Measurements from ENCODE around the gene CDC42EP1. TPM values are rescaled to one million over a fixed set of nuclear protein-coding genes. Genes with fewer than 3 reads are reported as not detected.
"Not testable (repeated sequence)": the region's sequence is repeated elsewhere in the genome, so short reads cannot be mapped to it uniquely, and the experiment has no call there.

The CDC42EP1 gene
- total and polyA plus RNA-seq, 4 experiments from 2014 or later: not detected

DNA sequence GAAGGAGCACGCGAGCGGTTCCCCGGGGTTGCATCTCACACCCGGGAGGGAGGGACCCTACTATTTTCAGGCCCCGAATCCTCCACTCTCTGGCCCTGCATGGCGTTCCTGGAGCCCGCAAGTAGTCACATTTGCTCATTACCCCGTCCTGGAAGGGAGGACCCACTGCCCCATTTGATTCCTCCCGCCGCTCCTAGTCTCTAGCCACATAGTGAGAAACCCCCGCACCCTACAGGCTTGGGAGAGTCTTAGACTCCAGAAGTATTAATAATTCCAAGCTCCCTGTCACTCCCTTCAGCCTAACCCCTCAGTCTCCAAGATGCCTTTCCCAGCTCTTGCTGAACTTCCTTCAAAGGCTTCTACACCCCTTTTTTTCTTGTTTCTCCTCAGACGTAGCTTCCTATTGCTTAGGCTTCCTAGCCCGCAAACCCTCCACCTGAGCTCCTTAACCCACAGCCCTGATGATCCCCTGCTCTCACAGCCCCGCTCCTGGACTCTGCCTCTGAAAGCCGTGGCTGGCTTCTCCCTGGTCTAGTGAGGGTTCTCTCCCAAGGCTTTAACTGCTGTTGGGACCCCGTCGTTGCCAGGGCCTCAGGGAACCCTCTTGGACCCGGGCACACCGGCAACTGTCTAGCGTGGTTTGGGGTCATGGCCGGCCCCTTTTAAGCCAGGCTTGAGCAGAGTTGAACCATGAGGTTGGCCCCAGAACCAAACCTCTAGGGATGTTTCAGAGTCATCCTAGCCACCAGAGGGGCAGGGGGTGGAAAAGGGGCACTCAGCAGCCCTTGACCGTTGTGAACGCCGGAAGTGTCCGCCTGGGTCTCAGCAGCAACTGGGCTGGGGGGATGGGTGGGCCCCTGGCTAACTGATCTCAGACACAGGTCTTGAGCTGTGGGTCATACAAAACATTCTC, 49.2 kb downstream of the CDC42EP1 start:
- H3K4me3 Mint-ChIP-seq: peak overlapping the region; percentile 90 to 98 (median 94)
- H3K9me3 Mint-ChIP-seq: no peaks in the 10 kb centered on the region
- Histone ChIP-seq H3K9me3 (ENCODE audit: control insufficient read depth in 1 of 2, low read length in 2 of 2) (no peaks in the 10 kb centered on the region), H3K27ac (ENCODE audit: low read depth, low read length) (peak overlapping the region; percentile 88), H3K4me1 (ENCODE audit: insufficient read depth, low read length) (peaks cover 56% of the 10 kb centered on the region), H3K36me3 (ENCODE audit: insufficient read depth, low read length) (peaks cover 8% of the 10 kb centered on the region), H3K27me3 (ENCODE audit: insufficient read depth, low read length) (no peaks in the 10 kb centered on the region), H3K4me3 (ENCODE audit: low read length in 2 of 2) (peak overlapping the region; percentile 30 to 85)
- peaks cover 0 to 10% of the 10 kb centered on the region in 2 donors for H3K36me3 Mint-ChIP-seq
- H3K27ac Mint-ChIP-seq: peak overlapping the region; percentile 94 to 98 (median 96)
- no peaks in the 10 kb centered on the region for H3K27me3 Mint-ChIP-seq
- CTCF ChIA-PET (ENCODE audit: partially characterized antibody): interaction anchor here (0.7 to 10.1 kb wide), 8 partner anchors 9 to 72 kb away, joined by 3 to 136 read pairs (median 52); partner anchors contain the start of genes NOL12, PDXP and SH3BP1
- intact Hi-C loops (cut with micrococcal nuclease): loop anchor here (5.0 kb wide), 3 partner anchors 198 to 367 kb away; partner anchors contain the start of genes C22orf23, GCAT, POLR2F and RAC2
- POLR2A ChIA-PET (ENCODE audit: partially characterized antibody): interaction anchor here (0.6 to 6.4 kb wide), 16 partner anchors 9 to 379 kb away, joined by 3 to 94 read pairs (median 30); partner anchors contain the start of genes ANKRD54, LGALS1, MFNG and NOL12
- peaks cover 30 to 59% (median 45%) of the 10 kb centered on the region in 4 donors for H3K4me1 Mint-ChIP-seq
- DNase-seq: peak in 1 of 5 donors; percentile 22

DNA sequence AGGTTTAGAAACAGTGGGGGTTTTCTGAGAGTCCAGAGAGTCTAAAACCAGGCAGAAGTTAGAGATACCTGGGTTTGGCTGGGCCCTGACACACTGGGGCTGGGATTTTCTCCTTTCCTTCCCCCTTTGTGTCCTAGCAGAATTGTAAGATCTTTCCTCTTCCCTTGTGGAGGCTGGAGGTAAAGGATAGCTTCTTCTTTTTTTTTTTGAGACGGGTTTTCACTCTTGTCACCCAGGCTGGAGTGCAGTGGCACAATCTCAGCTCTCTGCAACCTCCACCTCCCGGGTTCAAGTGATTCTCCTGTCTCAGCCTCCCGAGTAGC, 49.8 kb downstream of the CDC42EP1 start:
- peak overlapping the region; percentile 88 for H3K27ac ChIP-seq (ENCODE audit: low read depth, low read length)
- peaks cover 0 to 14% of the 10 kb centered on the region in 2 donors for H3K36me3 Mint-ChIP-seq
- DNase-seq; H3K27me3 ChIP-seq (ENCODE audit: insufficient read depth, low read length); H3K9me3 Mint-ChIP-seq; H3K9me3 ChIP-seq (ENCODE audit: control insufficient read depth in 1 of 2, low read length in 2 of 2); H3K27me3 Mint-ChIP-seq; intact Hi-C loops (cut with micrococcal nuclease): not testable (repeated sequence)
- peaks cover 50% of the 10 kb centered on the region for H3K4me1 ChIP-seq (ENCODE audit: insufficient read depth, low read length)
- peaks cover 26 to 53% (median 40%) of the 10 kb centered on the region in 4 donors for H3K4me1 Mint-ChIP-seq
- peak overlapping the region in 1 of 2 donors; percentile 85 for H3K4me3 ChIP-seq (ENCODE audit: low read length in 2 of 2)
- H3K27ac Mint-ChIP-seq: peak overlapping the region; percentile 27 to 97 (median 94)
- CTCF ChIA-PET (ENCODE audit: partially characterized antibody): interaction anchor here (0.7 to 10.1 kb wide), 8 partner anchors 9 to 71 kb away, joined by 3 to 136 read pairs (median 52); partner anchors contain the start of genes NOL12, PDXP and SH3BP1
- H3K36me3 ChIP-seq (ENCODE audit: insufficient read depth, low read length): peaks cover 11% of the 10 kb centered on the region
- POLR2A ChIA-PET (ENCODE audit: partially characterized antibody): interaction anchor here (0.6 to 6.4 kb wide), 9 partner anchors 9 to 189 kb away, joined by 3 to 94 read pairs (median 43); partner anchors contain the start of genes LGALS1, NOL12, PDXP and SH3BP1
- H3K4me3 Mint-ChIP-seq: peak overlapping the region; percentile 90 to 98 (median 94)

DNA sequence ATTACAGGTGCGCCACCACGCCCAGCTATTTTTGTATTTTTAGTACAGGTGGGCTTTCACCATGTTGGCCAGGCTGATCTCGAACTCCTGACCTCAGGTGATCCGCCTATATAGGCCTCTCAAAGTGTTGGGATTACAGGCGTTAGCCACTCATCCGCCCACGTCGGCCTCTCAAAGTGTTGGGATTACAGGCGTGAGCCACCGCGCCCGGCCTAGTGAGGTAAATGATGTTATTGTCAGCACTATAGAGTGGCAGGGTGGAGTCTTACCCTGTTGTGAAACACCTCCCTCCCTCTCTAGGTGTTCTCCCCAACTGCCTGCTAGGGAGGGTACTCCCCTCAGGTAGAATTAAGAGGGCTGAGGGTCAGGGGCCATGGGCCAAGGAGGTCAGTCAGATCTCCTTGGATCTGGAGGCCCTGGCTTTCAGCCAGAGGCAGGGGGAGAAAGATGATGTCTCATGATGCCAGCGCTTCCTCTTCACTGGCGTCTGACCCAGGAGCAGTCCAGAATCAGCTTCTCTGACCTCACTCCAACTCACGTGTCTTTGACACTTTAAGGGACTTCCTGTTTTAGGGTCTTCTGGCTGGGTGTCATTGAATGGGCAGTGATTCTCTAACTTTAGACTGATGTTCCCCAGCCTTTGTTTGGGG, 50.3 kb downstream of the CDC42EP1 start:
- Histone ChIP-seq H3K27me3 (ENCODE audit: insufficient read depth, low read length) (no peaks in the 10 kb centered on the region), H3K27ac (ENCODE audit: low read depth, low read length) (peak overlapping the region; percentile 88), H3K4me3 (ENCODE audit: low read length in 2 of 2) (no peak overlapping the region), H3K4me1 (ENCODE audit: insufficient read depth, low read length) (peaks cover 45% of the 10 kb centered on the region), H3K9me3 (ENCODE audit: control insufficient read depth in 1 of 2, low read length in 2 of 2) (no peaks in the 10 kb centered on the region), H3K36me3 (ENCODE audit: insufficient read depth, low read length) (peaks cover 11% of the 10 kb centered on the region)
- intact Hi-C loops (cut with micrococcal nuclease): no loop called here
- peaks cover 22 to 48% (median 35%) of the 10 kb centered on the region in 4 donors for H3K4me1 Mint-ChIP-seq
- H3K9me3 Mint-ChIP-seq: no peaks in the 10 kb centered on the region
- no peaks in the 10 kb centered on the region for H3K27me3 Mint-ChIP-seq
- peak overlapping the region in 7 of 8 donors; percentile 25 to 97 (median 93) for H3K4me3 Mint-ChIP-seq
- H3K36me3 Mint-ChIP-seq: peaks cover 0 to 14% of the 10 kb centered on the region in 2 donors
- H3K27ac Mint-ChIP-seq: peak overlapping the region in 6 of 7 donors; percentile 36 to 97 (median 69)
- POLR2A ChIA-PET (ENCODE audit: partially characterized antibody): interaction anchor here (0.8 to 6.4 kb wide), 7 partner anchors 8 to 65 kb away, joined by 3 to 94 read pairs (median 23); partner anchors contain the start of genes LGALS1, PDXP and SH3BP1
- peak in 1 of 5 donors; percentile 25 for DNase-seq
- CTCF ChIA-PET (ENCODE audit: partially characterized antibody): interaction anchor here (0.7 to 10.1 kb wide), 8 partner anchors 8 to 71 kb away, joined by 3 to 136 read pairs (median 17); partner anchors contain the start of genes NOL12, PDXP and SH3BP1

DNA sequence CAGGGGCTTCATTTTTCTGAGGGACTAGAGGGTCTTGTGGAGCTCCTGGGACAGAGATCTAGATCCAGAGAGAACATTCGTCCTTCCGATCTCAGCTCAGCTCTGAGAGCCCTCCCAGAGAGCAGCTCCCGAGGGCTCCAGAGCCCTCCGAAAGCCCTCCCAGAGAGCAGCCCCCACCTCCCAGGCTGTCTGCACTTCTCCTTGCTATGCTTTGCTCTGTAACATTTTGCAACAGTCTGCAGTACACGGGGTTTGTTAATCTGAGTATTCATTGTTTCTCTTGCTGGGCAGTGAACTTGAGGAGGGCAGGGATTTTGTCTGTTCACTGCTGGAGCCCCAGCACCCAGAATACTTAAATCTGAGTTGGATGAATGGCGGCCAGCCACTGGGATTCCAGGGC, 50.9 kb downstream of the CDC42EP1 start:
- intact Hi-C loops (cut with micrococcal nuclease): no loop called here
- H3K36me3 ChIP-seq (ENCODE audit: insufficient read depth, low read length): peaks cover 11% of the 10 kb centered on the region
- no peaks in the 10 kb centered on the region for H3K9me3 ChIP-seq (ENCODE audit: control insufficient read depth in 1 of 2, low read length in 2 of 2)
- peak overlapping the region in 1 of 8 donors; percentile 97 for H3K4me3 Mint-ChIP-seq
- ChIA-PET POLR2A (ENCODE audit: partially characterized antibody) (interaction anchor here (0.8 to 6.4 kb wide), 3 partner anchors 9 to 48 kb away, joined by 3 to 94 read pairs (median 6); partner anchors contain the start of genes PDXP and SH3BP1), CTCF (ENCODE audit: partially characterized antibody) (interaction anchor here (0.9 to 10.1 kb wide), 6 partner anchors 12 to 70 kb away, joined by 3 to 136 read pairs (median 58); partner anchors contain the start of genes NOL12 and SH3BP1)
- DNase-seq: peak in 1 of 5 donors; percentile 3
- H3K4me1 Mint-ChIP-seq: peaks cover 18 to 42% (median 31%) of the 10 kb centered on the region in 4 donors
- no peaks in the 10 kb centered on the region for H3K9me3 Mint-ChIP-seq
- H3K27me3 ChIP-seq (ENCODE audit: insufficient read depth, low read length): no peaks in the 10 kb centered on the region
- peaks cover 0 to 18% of the 10 kb centered on the region in 2 donors for H3K36me3 Mint-ChIP-seq
- peak overlapping the region in 3 of 7 donors; percentile 59 to 60 (median 59) for H3K27ac Mint-ChIP-seq
- no peak overlapping the region for H3K27ac ChIP-seq (ENCODE audit: low read depth, low read length)
- H3K27me3 Mint-ChIP-seq: no peaks in the 10 kb centered on the region
- H3K4me1 ChIP-seq (ENCODE audit: insufficient read depth, low read length): peaks cover 39% of the 10 kb centered on the region
- H3K4me3 ChIP-seq (ENCODE audit: low read length in 2 of 2): no peak overlapping the region

DNA sequence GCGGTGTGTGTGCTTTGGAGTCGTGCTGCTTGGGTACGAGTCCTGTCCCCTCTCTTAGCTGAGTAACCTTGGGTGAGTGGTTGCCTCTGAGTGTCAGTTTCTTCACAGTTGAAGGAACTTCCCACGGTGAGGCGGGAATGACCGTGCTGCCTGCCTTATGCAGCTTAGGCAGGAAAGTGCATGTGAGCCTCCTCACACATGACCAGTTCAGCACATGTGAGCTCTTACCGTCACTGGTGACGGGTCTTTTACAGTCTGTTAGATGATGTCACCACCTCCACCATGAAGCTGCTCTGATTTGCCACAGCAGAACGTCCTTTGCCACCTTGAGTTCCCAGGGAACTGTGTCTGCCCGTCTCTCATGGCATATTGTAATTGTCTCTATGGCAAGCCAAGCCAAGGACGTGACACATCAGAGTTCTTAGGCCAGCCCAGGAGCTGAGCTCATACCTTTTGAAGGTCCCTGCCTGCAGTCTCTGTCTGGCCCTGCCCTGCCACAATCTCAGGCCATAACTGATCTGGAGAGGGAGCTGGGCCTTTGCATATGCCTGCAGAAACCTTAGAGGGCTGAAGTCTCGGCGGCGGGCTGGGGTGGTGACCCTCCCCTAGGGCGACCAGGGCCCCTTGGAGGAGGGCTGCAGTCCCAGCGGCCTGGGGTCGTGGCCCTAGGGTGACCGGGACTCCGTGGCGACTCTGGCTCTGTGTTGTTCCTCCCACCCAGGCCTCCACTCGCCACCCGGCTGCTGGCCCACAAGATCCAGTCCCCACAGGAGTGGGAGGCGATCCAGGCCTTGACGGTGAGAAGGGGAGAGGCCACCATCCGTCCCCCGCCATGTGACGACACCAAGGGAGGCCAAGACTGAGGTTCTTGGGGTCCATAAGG, 56.2 kb downstream of the CDC42EP1 start:
- POLR2A ChIA-PET (ENCODE audit: partially characterized antibody): interaction anchor here (0.7 to 4.4 kb wide), 5 partner anchors 7 to 51 kb away, joined by 3 to 23 read pairs (median 4); partner anchors contain the start of genes GGA1 and PDXP
- Mint-ChIP-seq H3K27ac (peak overlapping the region in 1 of 7 donors; percentile 31), H3K9me3 (no peaks in the 10 kb centered on the region), H3K27me3 (no peaks in the 10 kb centered on the region), H3K36me3 (peaks cover 0 to 40% of the 10 kb centered on the region in 2 donors), H3K4me1 (peaks cover 0 to 2% (median under 1%) of the 10 kb centered on the region in 4 donors), H3K4me3 (peak overlapping the region in 1 of 8 donors; percentile 31)
- intact Hi-C loops (cut with micrococcal nuclease): no loop called here
- no peak overlapping the region for H3K4me3 ChIP-seq (ENCODE audit: low read length in 2 of 2)
- no peaks in the 10 kb centered on the region for H3K9me3 ChIP-seq (ENCODE audit: control insufficient read depth in 1 of 2, low read length in 2 of 2)
- H3K4me1 ChIP-seq (ENCODE audit: insufficient read depth, low read length): peaks cover under 1% of the 10 kb centered on the region
- CTCF ChIA-PET (ENCODE audit: partially characterized antibody): interaction anchor here (0.5 to 22.8 kb wide), 3 partner anchors 23 to 75 kb away, joined by 3 to 493 read pairs (median 4); partner anchors contain the start of gene SH3BP1
- no peak overlapping the region for H3K27ac ChIP-seq (ENCODE audit: low read depth, low read length)
- peak in 1 of 5 donors; percentile 38 for DNase-seq
- peaks cover 34% of the 10 kb centered on the region for H3K36me3 ChIP-seq (ENCODE audit: insufficient read depth, low read length)
- H3K27me3 ChIP-seq (ENCODE audit: insufficient read depth, low read length): no peaks in the 10 kb centered on the region

DNA sequence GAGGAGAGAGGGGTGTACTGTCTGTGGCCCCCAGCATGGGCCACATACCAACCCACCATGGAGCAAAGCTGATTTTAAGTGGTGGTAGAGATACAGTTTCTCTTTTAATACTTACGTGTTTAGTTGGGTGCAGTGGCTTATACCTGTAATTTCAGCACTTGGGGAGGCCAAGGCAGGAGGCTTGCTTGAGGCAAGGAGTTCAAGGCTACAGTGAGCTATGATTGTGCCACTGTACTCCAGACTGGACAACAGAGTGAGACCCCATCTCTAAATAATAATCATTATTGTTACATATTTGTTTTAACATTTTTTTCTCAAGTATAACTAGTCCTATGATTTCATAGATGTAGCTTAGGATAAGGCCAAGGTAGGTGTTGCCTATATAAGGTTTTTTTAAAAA, 57.2 kb downstream of the CDC42EP1 start:
- peaks cover 0 to 2% (median 0%) of the 10 kb centered on the region in 4 donors for H3K4me1 Mint-ChIP-seq
- peak in 1 of 5 donors; percentile 3 for DNase-seq
- ChIA-PET POLR2A (ENCODE audit: partially characterized antibody) (interaction anchor here (1.2 to 4.4 kb wide), 4 partner anchors 8 to 50 kb away, joined by 4 to 23 read pairs (median 4); partner anchors contain the start of genes GGA1 and PDXP), CTCF (ENCODE audit: partially characterized antibody) (interaction anchor here (3.6 to 22.8 kb wide), 2 partner anchors 9 to 22 kb away, joined by 28 to 493 read pairs; partner anchors contain the start of genes GGA1 and SH3BP1)
- Histone ChIP-seq H3K4me1 (ENCODE audit: insufficient read depth, low read length) (no peaks in the 10 kb centered on the region), H3K27ac (ENCODE audit: low read depth, low read length) (no peak overlapping the region), H3K27me3 (ENCODE audit: insufficient read depth, low read length) (no peaks in the 10 kb centered on the region), H3K4me3 (ENCODE audit: low read length in 2 of 2) (no peak overlapping the region), H3K9me3 (ENCODE audit: control insufficient read depth in 1 of 2, low read length in 2 of 2) (no peaks in the 10 kb centered on the region), H3K36me3 (ENCODE audit: insufficient read depth, low read length) (peaks cover 34% of the 10 kb centered on the region)
- H3K36me3 Mint-ChIP-seq: peaks cover 0 to 41% of the 10 kb centered on the region in 2 donors
- intact Hi-C loops (cut with micrococcal nuclease): no loop called here
- no peaks in the 10 kb centered on the region for H3K27me3 Mint-ChIP-seq
- H3K4me3 Mint-ChIP-seq: no peak overlapping the region
- peak overlapping the region in 1 of 7 donors; percentile 64 for H3K27ac Mint-ChIP-seq
- H3K9me3 Mint-ChIP-seq: no peaks in the 10 kb centered on the region

All from CD4-positive, alpha-beta memory T cell (primary cell).